Endothelial cell of umbilical vein (primary cell): ENCODE measurements around the gene LMNB1. TPM values are rescaled to one million over a fixed set of nuclear protein-coding genes. Genes with fewer than 3 reads are reported as not detected.
"Not testable (repeated sequence)": the region's sequence is repeated elsewhere in the genome, so short reads cannot be mapped to it uniquely, and the experiment has no call there.

Source experiments
- BruUV-seq: library from RNA; stranded (reverse); fragments of 400-500 nt; replicated peaks from 2 replicates; lab custom pipeline; 2021; lab: Mats Ljungman, UMichigan
- CTCF ChIA-PET: fragments of 300-600, 350-600 bp; sonication (Branson Sonifier 250); formaldehyde crosslinking; loops from one replicate; lab custom pipeline; 2021; ENCODE audit warnings: antibody characterized with exemption, inconsistent platforms; lab: Charles Lee
- POLR2A ChIA-PET: fragments of 300-600, 350-600 bp; sonication (Branson Sonifier 250); formaldehyde crosslinking; loops from one replicate; lab custom pipeline; 2021; ENCODE audit warnings: antibody characterized with exemption, inconsistent platforms; lab: Charles Lee
- DNase-seq: peaks from one replicate; pipeline ENCODE4 v3.0.0-alpha.2; 2011; ENCODE audit warnings: low read depth, low spot score
- FAIRE-seq: peaks from 2 replicates; lab custom pipeline; 2011; peaks lifted over from hg19 to GRCh38; lab: Jason Lieb, UNC
- H2AFZ ChIP-seq: 2 replicates; pipeline ENCODE4 v1.6.0; 2012; ENCODE audit warnings: low read depth, low read length, control low read depth, inconsistent platforms
- H3K27ac ChIP-seq: 2 replicates; pipeline ENCODE4 v1.5.1; 2011; ENCODE audit warnings: low read depth, mild to moderate bottlenecking, control low read depth, low read length, moderate library complexity; ENCODE audit not compliant: insufficient read depth
- H3K27me3 ChIP-seq, 2 experiments: 2 replicates each; pipeline versions ENCODE4 v1.6.0 to v1.6.1; 2011; ENCODE audit warnings: low read length in 2 of 2, mixed read lengths in 1 of 2; ENCODE audit not compliant: control insufficient read depth in 2 of 2, insufficient read depth in 2 of 2
- H3K36me3 ChIP-seq, 2 experiments: 2 replicates in 1 of 2; 3 replicates in 1 of 2; pipeline ENCODE4 v1.5.1; 2011; ENCODE audit warnings: low read length in 2 of 2, mild to moderate bottlenecking in 1 of 2, moderate library complexity in 1 of 2; ENCODE audit not compliant: control insufficient read depth in 2 of 2, insufficient read depth in 2 of 2; ENCODE audit errors: extremely low read depth in 1 of 2
- H3K4me1 ChIP-seq: 3 replicates; pipeline ENCODE4 v1.5.1; 2011; ENCODE audit warnings: mild to moderate bottlenecking, low read length; ENCODE audit not compliant: control insufficient read depth, insufficient read depth; ENCODE audit errors: extremely low read depth
- H3K4me2 ChIP-seq: 2 replicates; pipeline ENCODE4 v1.6.1; 2011; ENCODE audit warnings: low read length, control low read depth, mixed read lengths; ENCODE audit not compliant: insufficient read depth
- H3K4me3 ChIP-seq, 3 experiments: fragments of 200-600 bp in 1 of 3; sonication (generic), shearing (Covaris generic) in 1 of 3; replicated peaks in 1 of 3; 2 replicates each; pipeline ENCODE4 v1.5.1; 2011 to 2016; ENCODE audit warnings: control low read depth in 3 of 3, low read length in 3 of 3, mild to moderate bottlenecking in 2 of 3, inconsistent platforms in 1 of 3, low read depth in 1 of 3, moderate library complexity in 1 of 3; ENCODE audit not compliant: insufficient read depth in 1 of 3
- H3K79me2 ChIP-seq: 2 replicates; pipeline ENCODE4 v1.6.0; 2012; ENCODE audit warnings: low read length, inconsistent platforms; ENCODE audit not compliant: control insufficient read depth, insufficient read depth
- H3K9ac ChIP-seq: replicated peaks from 2 replicates; pipeline ENCODE3; 2011; ENCODE audit warnings: low read length, control low read depth; ENCODE audit not compliant: insufficient read depth; ENCODE audit errors: extremely low read depth
- H3K9me1 ChIP-seq: replicated peaks from 3 replicates; pipeline ENCODE4 v1.6.0; 2011; ENCODE audit warnings: mild to moderate bottlenecking, low read length; ENCODE audit not compliant: control insufficient read depth, insufficient read depth; ENCODE audit errors: extremely low read depth
- H3K9me3 ChIP-seq: replicated peaks from 2 replicates; pipeline ENCODE4 v1.5.1; 2012; ENCODE audit warnings: low read length, inconsistent platforms; ENCODE audit not compliant: control insufficient read depth, insufficient read depth
- H4K20me1 ChIP-seq: replicated peaks from 2 replicates; pipeline ENCODE3; 2011; ENCODE audit warnings: mild to moderate bottlenecking, low read length; ENCODE audit not compliant: control insufficient read depth, insufficient read depth; ENCODE audit errors: extremely low read depth
- EZH2 ChIP-seq: IDR thresholded peaks from 2 replicates; pipeline ENCODE4 v1.6.1; 2012; ENCODE audit warnings: borderline replicate concordance, low read depth, mild to moderate bottlenecking, moderate library complexity, low read length, inconsistent platforms; ENCODE audit not compliant: severe bottlenecking
- FOS ChIP-seq: IDR thresholded peaks from 2 replicates; pipeline ENCODE4 v1.6.1; 2011; ENCODE audit warnings: mild to moderate bottlenecking, low read length, moderate library complexity, borderline replicate concordance; ENCODE audit not compliant: insufficient read depth
- GATA2 ChIP-seq: IDR thresholded peaks from 2 replicates; pipeline ENCODE4 v1.7.0; 2011; ENCODE audit warnings: low read depth, mild to moderate bottlenecking, moderate library complexity, mixed read lengths, low read length; ENCODE audit not compliant: insufficient read length, insufficient read depth
- JUN ChIP-seq: IDR thresholded peaks from 2 replicates; pipeline ENCODE4 v1.6.1; 2011; ENCODE audit warnings: borderline replicate concordance, low read depth; ENCODE audit not compliant: insufficient read length, insufficient read depth
- MYC ChIP-seq: IDR thresholded peaks from one replicate; pipeline ENCODE4 v1.6.1; 2011; ENCODE audit warnings: mild to moderate bottlenecking, low read depth, low read length
- POLR2A ChIP-seq: IDR thresholded peaks from 2 replicates; pipeline ENCODE4 v1.6.1; 2012; ENCODE audit warnings: low read depth, mild to moderate bottlenecking, control low read depth, low read length
- POLR2AphosphoS5 ChIP-seq: IDR thresholded peaks from 2 replicates; pipeline ENCODE4 v1.6.1; 2012; ENCODE audit warnings: low read depth, mild to moderate bottlenecking, control low read depth, low read length, moderate library complexity; ENCODE audit not compliant: insufficient read depth
- dilution Hi-C: fragments of 300-500 bp; cut with MboI; formaldehyde crosslinking; loops from one replicate; pipeline ENCODE4 v1.15.0; 2019; ENCODE audit warnings: low sequenced_read_pairs; ENCODE audit not compliant: extremely low pct_ligation_motif_present
- intact Hi-C: fragments of 100-400 bp; cut with micrococcal nuclease; formaldehyde crosslinking; loops from one replicate; pipeline ENCODE4 v1.10.0; 2022
- polyA plus RNA-seq, 4 experiments: library from polyadenylated mRNA; depleted of rRNA in 3 of 4; stranded (reverse) in 3 of 4; unstranded in 1 of 4; fragments of >200 nt; gene quantifications; 2 replicates each; pipeline versions ENCODE4 v1.2.1 to v1.2.3, GENCODE V29; 2011 to 2012; ENCODE audit warnings: missing spikeins in 1 of 4
- total RNA-seq: library from RNA; stranded (reverse); gene quantifications from 2 replicates; pipeline ENCODE4 v1.2.3, GENCODE V29; 2021
- TF ChIP-seq, protein P1 (sequence below), 2 donors: IDR thresholded peaks; 1 replicate in 1 of 2; 2 replicates in 1 of 2; pipeline ENCODE4 v1.5.1; 2011; ENCODE audit warnings: low read length in 2 of 2, mild to moderate bottlenecking in 2 of 2, moderate library complexity in 2 of 2, control low read depth in 1 of 2, inconsistent platforms in 1 of 2, low read depth in 1 of 2; ENCODE audit not compliant: insufficient read depth in 1 of 2; ENCODE audit errors: extremely low read depth in 1 of 2
- TF ChIP-seq, protein P2 (sequence below): IDR thresholded peaks from 2 replicates; pipeline ENCODE4 v1.6.1; 2011; ENCODE audit not compliant: insufficient read depth, insufficient read length

The LMNB1 gene
- total and polyA plus RNA-seq, 2 donors (not counting 3 experiments of a cell fraction or from before 2014, with no cell fraction given), result 45.2 to 144 TPM

DNA sequence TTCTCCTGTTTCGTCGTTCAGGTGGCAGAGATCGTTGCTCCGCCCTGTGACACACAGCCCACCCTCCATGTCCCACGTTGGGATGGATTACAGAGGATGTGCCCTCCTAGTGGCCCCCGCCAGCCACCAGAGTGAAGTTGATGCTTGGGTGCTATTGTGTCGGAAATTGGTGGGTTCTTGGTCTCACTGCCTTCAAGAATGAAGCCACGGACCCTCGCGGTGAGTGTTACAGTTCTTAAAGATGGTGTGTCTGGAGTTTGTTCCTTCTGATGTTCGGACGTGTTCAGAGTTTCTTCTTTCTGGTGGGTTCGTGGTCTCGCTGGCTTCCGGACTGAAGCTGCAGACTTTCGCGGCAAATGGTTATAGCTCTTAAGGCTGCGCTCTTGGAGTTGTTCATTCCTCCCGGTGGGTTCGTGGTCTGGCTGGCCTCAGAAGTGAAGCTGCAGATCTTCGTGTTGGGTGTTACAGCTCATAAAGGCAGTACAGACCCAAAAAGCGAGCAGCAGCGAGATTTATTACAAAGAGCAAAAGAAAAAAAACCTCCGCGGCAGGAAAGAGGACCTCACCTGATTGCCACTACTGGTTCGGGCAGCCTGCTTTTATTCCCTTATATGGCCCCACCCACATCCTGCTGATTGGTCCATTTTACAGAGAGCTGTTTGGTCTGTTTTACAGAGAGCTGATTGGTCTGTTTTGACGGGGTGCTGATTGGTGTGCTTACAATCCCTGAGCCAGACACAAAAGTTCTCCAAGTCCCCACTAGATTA lies 76.8 kb downstream of the LMNB1 start:
- H2AFZ ChIP-seq, CTCF ChIA-PET, intact Hi-C loops, DNase-seq, POLR2A ChIA-PET, H3K27ac ChIP-seq, H3K27me3 ChIP-seq, H3K4me2 ChIP-seq, H3K79me2 ChIP-seq, H3K9ac ChIP-seq, dilution Hi-C loops, H3K36me3 ChIP-seq, H3K9me3 ChIP-seq, BruUV-seq, H3K4me3 ChIP-seq, H4K20me1 ChIP-seq, H3K9me1 ChIP-seq: not testable (repeated sequence)
- peak; percentile 55 for FAIRE-seq
- H3K4me1 ChIP-seq, result peaks cover 21% of the 10 kb centered on the region

DNA sequence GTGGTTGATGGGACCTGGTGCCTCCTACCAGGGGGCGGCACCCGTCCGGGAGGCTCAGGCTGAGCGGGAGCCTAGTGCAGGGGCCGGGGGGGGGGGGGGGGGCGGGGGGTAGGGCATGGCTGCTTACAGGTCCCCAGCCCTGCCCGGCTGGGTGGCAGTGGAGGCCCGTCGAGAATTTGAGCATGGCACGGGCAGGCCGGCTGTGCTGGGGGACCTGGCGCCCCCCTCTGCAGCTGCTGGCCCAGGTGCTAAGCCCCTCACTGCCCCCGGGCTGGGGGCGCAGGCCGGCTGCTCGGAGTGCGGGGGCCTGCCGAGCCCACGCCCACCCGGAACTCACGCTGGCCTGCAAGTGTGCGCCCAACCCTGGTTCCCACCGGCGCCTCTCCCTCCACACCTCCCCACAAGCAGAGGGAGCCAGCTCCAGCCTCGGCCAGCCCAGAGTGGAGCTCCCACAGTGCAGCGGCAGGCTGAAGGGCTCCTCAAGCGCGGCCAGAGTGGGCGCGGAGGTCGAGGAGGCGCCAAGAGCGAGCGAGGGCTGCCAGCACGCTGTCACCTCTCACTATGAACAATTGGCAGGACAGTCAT lies 77.7 kb downstream of the LMNB1 start:
- Histone ChIP-seq H3K9ac (no peak overlapping the region), H3K4me3 (no peak overlapping the region), H3K36me3 (no peaks in the 10 kb centered on the region), H3K9me3 (no peaks in the 10 kb centered on the region), H4K20me1 (no peaks in the 10 kb centered on the region), H3K27ac (no peak overlapping the region), H3K4me2 (no peak overlapping the region), H3K79me2 (no peaks in the 10 kb centered on the region), H2AFZ (no peak overlapping the region), H3K4me1 (peaks cover 21% of the 10 kb centered on the region), H3K9me1 (no peaks in the 10 kb centered on the region), H3K27me3 (no peaks in the 10 kb centered on the region)
- no TSS peak for BruUV-seq
- intact Hi-C loops (no loop called here), dilution Hi-C loops (no loop called here)
- no peak for TF ChIP-seq MYC
- no peak for TF ChIP-seq POLR2AphosphoS5
- TF ChIP-seq, protein P1, sequence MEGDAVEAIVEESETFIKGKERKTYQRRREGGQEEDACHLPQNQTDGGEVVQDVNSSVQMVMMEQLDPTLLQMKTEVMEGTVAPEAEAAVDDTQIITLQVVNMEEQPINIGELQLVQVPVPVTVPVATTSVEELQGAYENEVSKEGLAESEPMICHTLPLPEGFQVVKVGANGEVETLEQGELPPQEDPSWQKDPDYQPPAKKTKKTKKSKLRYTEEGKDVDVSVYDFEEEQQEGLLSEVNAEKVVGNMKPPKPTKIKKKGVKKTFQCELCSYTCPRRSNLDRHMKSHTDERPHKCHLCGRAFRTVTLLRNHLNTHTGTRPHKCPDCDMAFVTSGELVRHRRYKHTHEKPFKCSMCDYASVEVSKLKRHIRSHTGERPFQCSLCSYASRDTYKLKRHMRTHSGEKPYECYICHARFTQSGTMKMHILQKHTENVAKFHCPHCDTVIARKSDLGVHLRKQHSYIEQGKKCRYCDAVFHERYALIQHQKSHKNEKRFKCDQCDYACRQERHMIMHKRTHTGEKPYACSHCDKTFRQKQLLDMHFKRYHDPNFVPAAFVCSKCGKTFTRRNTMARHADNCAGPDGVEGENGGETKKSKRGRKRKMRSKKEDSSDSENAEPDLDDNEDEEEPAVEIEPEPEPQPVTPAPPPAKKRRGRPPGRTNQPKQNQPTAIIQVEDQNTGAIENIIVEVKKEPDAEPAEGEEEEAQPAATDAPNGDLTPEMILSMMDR (IDR thresholded peaks at IDR 0.05; ENCODE audit: extremely low read depth in 1 of 2, insufficient read depth in 1 of 2, low read depth in 1 of 2, low read length in 2 of 2), result no peak
- no peak for TF ChIP-seq EZH2
- TF ChIP-seq JUN, result no peak
- no peak for TF ChIP-seq GATA2
- TF ChIP-seq, protein P2, sequence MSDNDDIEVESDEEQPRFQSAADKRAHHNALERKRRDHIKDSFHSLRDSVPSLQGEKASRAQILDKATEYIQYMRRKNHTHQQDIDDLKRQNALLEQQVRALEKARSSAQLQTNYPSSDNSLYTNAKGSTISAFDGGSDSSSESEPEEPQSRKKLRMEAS, result no peak
- TF ChIP-seq FOS, result no peak
- no peak for TF ChIP-seq POLR2A
- ChIA-PET CTCF (no interaction called here), POLR2A (no interaction called here)
- DNase-seq, result no peak
- FAIRE-seq, result no peak
